H9 (cell line): Measurements from ENCODE around the gene FAM228B. TPM values are rescaled to one million over a fixed set of nuclear protein-coding genes. Genes with fewer than 3 reads are reported as not detected.

ENCODE experiments used
- DNase-seq: peaks from one replicate; pipeline ENCODE4 v3.0.0-alpha.2; 2017
- H2AFZ ChIP-seq: one replicate; pipeline ENCODE4 v1.6.1; 2013; ENCODE audit warnings: mild to moderate bottlenecking, low read length, control low read depth, moderate library complexity
- H2AK5ac ChIP-seq: 2 replicates; pipeline ENCODE4 v1.6.1; 2013; ENCODE audit warnings: low read length, control low read depth, mixed read lengths; ENCODE audit not compliant: insufficient read length
- H2BK120ac ChIP-seq: one replicate; pipeline ENCODE4 v1.6.1; 2013; ENCODE audit warnings: low read depth, mild to moderate bottlenecking, low read length, control low read depth, inconsistent platforms; ENCODE audit not compliant: poor library complexity, severe bottlenecking
- H2BK12ac ChIP-seq: 2 replicates; pipeline ENCODE4 v1.6.1; 2013; ENCODE audit warnings: low read length, control low read depth, mixed read lengths, low read depth; ENCODE audit not compliant: insufficient read length
- H2BK15ac ChIP-seq: 2 replicates; pipeline ENCODE4 v1.6.1; 2013; ENCODE audit warnings: low read depth, low read length, control low read depth
- H2BK20ac ChIP-seq: one replicate; pipeline ENCODE4 v1.6.1; 2013; ENCODE audit warnings: low read depth, mild to moderate bottlenecking, low read length, control low read depth, inconsistent platforms; ENCODE audit not compliant: poor library complexity, severe bottlenecking
- H2BK5ac ChIP-seq: 2 replicates; pipeline ENCODE4 v1.6.1; 2013; ENCODE audit warnings: low read length, control low read depth, mixed read lengths; ENCODE audit not compliant: insufficient read length
- H3K14ac ChIP-seq: 2 replicates; pipeline ENCODE4 v1.6.1; 2013; ENCODE audit warnings: low read length, control low read depth; ENCODE audit not compliant: insufficient read depth
- H3K18ac ChIP-seq: 2 replicates; pipeline ENCODE4 v1.6.1; 2013; ENCODE audit warnings: low read depth, mild to moderate bottlenecking, mixed read lengths, low read length, control low read depth; ENCODE audit not compliant: insufficient read length
- H3K23ac ChIP-seq: 2 replicates; pipeline ENCODE4 v1.6.1; 2013; ENCODE audit warnings: low read length, control low read depth, mixed read lengths, low read depth; ENCODE audit not compliant: insufficient read length
- H3K23me2 ChIP-seq: 2 replicates; pipeline ENCODE4 v1.6.1; 2013; ENCODE audit warnings: low read depth, mild to moderate bottlenecking, mixed read lengths, low read length, control low read depth; ENCODE audit not compliant: insufficient read length, poor library complexity, severe bottlenecking
- H3K27ac ChIP-seq: 2 replicates; pipeline ENCODE4 v1.5.1; 2013; ENCODE audit warnings: low read length, control low read depth, mixed read lengths, low read depth; ENCODE audit not compliant: insufficient read length
- H3K27me3 ChIP-seq: 2 replicates; pipeline ENCODE4 v1.6.1; 2013; ENCODE audit warnings: low read length, control low read depth, inconsistent platforms; ENCODE audit not compliant: insufficient read depth
- H3K4ac ChIP-seq: 2 replicates; pipeline ENCODE4 v1.6.1; 2013; ENCODE audit warnings: low read depth, mild to moderate bottlenecking, control low read depth, inconsistent platforms, low read length, moderate library complexity
- H3K4me1 ChIP-seq: 2 replicates; pipeline ENCODE4 v1.6.1; 2013; ENCODE audit warnings: low read length, control low read depth, inconsistent platforms; ENCODE audit not compliant: insufficient read depth
- H3K4me2 ChIP-seq: 2 replicates; pipeline ENCODE4 v1.6.1; 2013; ENCODE audit warnings: low read length, control low read depth, mixed read lengths; ENCODE audit not compliant: insufficient read length, insufficient read depth
- H3K56ac ChIP-seq: 2 replicates; pipeline ENCODE4 v1.6.1; 2013; ENCODE audit warnings: low read depth, mild to moderate bottlenecking, mixed read lengths, low read length, control low read depth; ENCODE audit not compliant: insufficient read length
- H3K79me1 ChIP-seq: 2 replicates; pipeline ENCODE4 v1.6.1; 2013; ENCODE audit warnings: low read depth, mild to moderate bottlenecking, moderate library complexity, low read length, control low read depth, inconsistent platforms; ENCODE audit not compliant: insufficient read depth, poor library complexity, severe bottlenecking
- H3K79me2 ChIP-seq: 2 replicates; pipeline ENCODE4 v1.6.1; 2013; ENCODE audit warnings: low read length, control low read depth, inconsistent platforms; ENCODE audit not compliant: insufficient read depth
- H3K9ac ChIP-seq: 2 replicates; pipeline ENCODE4 v1.6.1; 2013; ENCODE audit warnings: low read length, control low read depth, mixed read lengths; ENCODE audit not compliant: insufficient read length; ENCODE audit errors: extremely low read depth
- H3K9me3 ChIP-seq: one replicate; pipeline ENCODE4 v1.6.1; 2013; ENCODE audit warnings: low read depth, low read length, inconsistent platforms; ENCODE audit not compliant: control insufficient read depth
- H3T11ph ChIP-seq: one replicate; pipeline ENCODE4 v1.6.1; 2013; ENCODE audit warnings: mild to moderate bottlenecking, low read length, control low read depth, inconsistent platforms
- H4K20me1 ChIP-seq: one replicate; pipeline ENCODE4 v1.6.1; 2013; ENCODE audit not compliant: control insufficient read depth, insufficient read length, insufficient read depth
- H4K5ac ChIP-seq: 2 replicates; pipeline ENCODE4 v1.6.1; 2013; ENCODE audit warnings: low read depth, mild to moderate bottlenecking, mixed read lengths, low read length, control low read depth; ENCODE audit not compliant: insufficient read length
- H4K8ac ChIP-seq: replicated peaks from 2 replicates; pipeline ENCODE4 v1.6.1; 2013; ENCODE audit warnings: low read length, control low read depth, mixed read lengths, low read depth; ENCODE audit not compliant: insufficient read length
- H4K91ac ChIP-seq: 2 replicates; pipeline ENCODE4 v1.6.1; 2013; ENCODE audit warnings: low read depth, mild to moderate bottlenecking, moderate library complexity, mixed read lengths, low read length, control low read depth; ENCODE audit not compliant: insufficient read length
- H3K27ac Mint-ChIP-seq, 3 experiments: 2 replicates in 2 of 3; 3 replicates in 1 of 3; pipeline ENCODE4 v1.8.0; 2020 to 2021; ENCODE audit warnings: mixed read lengths in 3 of 3, mild to moderate bottlenecking in 1 of 3, moderate library complexity in 1 of 3
- H3K27me3 Mint-ChIP-seq: 2 replicates; pipeline ENCODE4 v1.8.0; 2021; ENCODE audit warnings: low read depth, mild to moderate bottlenecking, moderate library complexity, mixed read lengths
- H3K36me3 Mint-ChIP-seq, 3 experiments: 2 replicates in 2 of 3; 3 replicates in 1 of 3; pipeline ENCODE4 v1.8.0; 2020 to 2021; ENCODE audit warnings: low read depth in 3 of 3, mixed read lengths in 3 of 3; ENCODE audit not compliant: insufficient read depth in 1 of 3
- H3K4me1 Mint-ChIP-seq, 2 experiments: 2 replicates each; pipeline ENCODE4 v1.8.0; 2020; ENCODE audit warnings: mixed read lengths in 2 of 2
- H3K4me3 Mint-ChIP-seq, 2 experiments: 2 replicates in 1 of 2; 3 replicates in 1 of 2; pipeline ENCODE4 v1.8.0; 2020 to 2021; ENCODE audit warnings: mild to moderate bottlenecking in 2 of 2, mixed read lengths in 2 of 2, moderate library complexity in 1 of 2
- H3K9me3 Mint-ChIP-seq, 2 experiments: 2 replicates in 1 of 2; 3 replicates in 1 of 2; pipeline ENCODE4 v1.8.0; 2020; ENCODE audit warnings: mild to moderate bottlenecking in 2 of 2, mixed read lengths in 2 of 2, moderate library complexity in 1 of 2
- WGBS: extraction: QIAGEN DNeasy Blood & Tissue Kit; methylation state at CpG from one replicate; pipeline ENCODE4 v1.1.7; 2013; ENCODE audit warnings: missing lambda C conversion rate, low lambda C conversion rate, mixed read lengths; ENCODE audit not compliant: insufficient read length; ENCODE audit errors: extremely low coverage; 5-methylcytosine and 5-hydroxymethylcytosine counted together
- total RNA-seq: library from RNA; stranded (reverse); gene quantifications from 2 replicates; pipeline ENCODE4 v1.2.1, GENCODE V29; 2021
- TF ChIP-seq, protein P1 (sequence below): fragments of 200-600 bp; sonication (generic); conservative IDR thresholded peaks from 3 replicates; pipeline ENCODE4 v1.8.0; 2021; ENCODE audit warnings: antibody characterized with exemption, mild to moderate bottlenecking

FAM228B gene
- total RNA-seq, 1 experiment from 2014 or later: 6.5 TPM

DNA sequence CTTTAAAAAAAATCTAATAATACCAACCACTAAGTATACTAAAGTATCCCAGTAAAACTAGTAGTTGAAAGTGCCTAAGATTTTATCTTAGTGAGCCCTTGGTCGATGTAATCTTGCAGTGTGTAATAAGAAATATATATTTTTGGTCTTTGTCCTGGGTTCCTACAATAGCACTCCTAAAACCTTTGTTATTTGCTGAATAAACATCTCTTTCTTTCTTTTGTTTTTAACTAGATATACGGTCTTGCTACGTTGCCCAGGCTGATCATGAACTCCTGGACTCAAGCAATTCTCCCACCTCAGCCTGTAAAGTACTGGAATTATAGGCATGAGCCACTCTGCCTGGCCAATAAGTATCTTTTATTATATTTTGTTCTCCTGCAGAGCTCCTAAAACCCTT lies 36.2 kb upstream of the FAM228B start:
- H2BK15ac ChIP-seq: no peak overlapping the region
- no peak overlapping the region for H3K9ac ChIP-seq
- TF ChIP-seq, protein P1, sequence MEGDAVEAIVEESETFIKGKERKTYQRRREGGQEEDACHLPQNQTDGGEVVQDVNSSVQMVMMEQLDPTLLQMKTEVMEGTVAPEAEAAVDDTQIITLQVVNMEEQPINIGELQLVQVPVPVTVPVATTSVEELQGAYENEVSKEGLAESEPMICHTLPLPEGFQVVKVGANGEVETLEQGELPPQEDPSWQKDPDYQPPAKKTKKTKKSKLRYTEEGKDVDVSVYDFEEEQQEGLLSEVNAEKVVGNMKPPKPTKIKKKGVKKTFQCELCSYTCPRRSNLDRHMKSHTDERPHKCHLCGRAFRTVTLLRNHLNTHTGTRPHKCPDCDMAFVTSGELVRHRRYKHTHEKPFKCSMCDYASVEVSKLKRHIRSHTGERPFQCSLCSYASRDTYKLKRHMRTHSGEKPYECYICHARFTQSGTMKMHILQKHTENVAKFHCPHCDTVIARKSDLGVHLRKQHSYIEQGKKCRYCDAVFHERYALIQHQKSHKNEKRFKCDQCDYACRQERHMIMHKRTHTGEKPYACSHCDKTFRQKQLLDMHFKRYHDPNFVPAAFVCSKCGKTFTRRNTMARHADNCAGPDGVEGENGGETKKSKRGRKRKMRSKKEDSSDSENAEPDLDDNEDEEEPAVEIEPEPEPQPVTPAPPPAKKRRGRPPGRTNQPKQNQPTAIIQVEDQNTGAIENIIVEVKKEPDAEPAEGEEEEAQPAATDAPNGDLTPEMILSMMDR: no peak
- no peak for DNase-seq
- peaks cover 6 to 11% (median 7%) of the 10 kb centered on the region in 3 experiments; a peak in 6 of 7 replicates for H3K36me3 Mint-ChIP-seq
- H2BK20ac ChIP-seq: no peak overlapping the region
- no peak overlapping the region for H3K23ac ChIP-seq
- no peaks in the 10 kb centered on the region for H3K9me3 Mint-ChIP-seq
- no peak overlapping the region for H2BK120ac ChIP-seq
- H2BK12ac ChIP-seq: no peak overlapping the region
- no CpG with 5 or more reads among the region's 3 CpGs for WGBS
- H3K4me1 Mint-ChIP-seq: peaks cover 14 to 19% of the 10 kb centered on the region in 2 experiments
- H3K79me1 ChIP-seq: no peaks in the 10 kb centered on the region
- no peak overlapping the region for H2AFZ ChIP-seq
- H3K27me3 Mint-ChIP-seq: no peaks in the 10 kb centered on the region
- no peaks in the 10 kb centered on the region for H3K79me2 ChIP-seq
- H3K27me3 ChIP-seq: no peaks in the 10 kb centered on the region
- no peak overlapping the region for H3K56ac ChIP-seq
- H3K4me1 ChIP-seq: peaks cover 2% of the 10 kb centered on the region; the same call in 1 of the 2 replicates
- H2AK5ac ChIP-seq: no peak overlapping the region
- no peak overlapping the region for H4K91ac ChIP-seq
- H4K8ac ChIP-seq: no peak overlapping the region
- no peak overlapping the region for H4K5ac ChIP-seq
- no peak overlapping the region for H3K4ac ChIP-seq
- H3K9me3 ChIP-seq: no peaks in the 10 kb centered on the region
- H4K20me1 ChIP-seq: peaks cover 2% of the 10 kb centered on the region
- no peak overlapping the region for H3T11ph ChIP-seq
- H3K27ac ChIP-seq: no peak overlapping the region
- peaks cover 15% of the 10 kb centered on the region for H3K23me2 ChIP-seq
- H3K14ac ChIP-seq: no peak overlapping the region
- H3K18ac ChIP-seq: no peak overlapping the region
- no peak overlapping the region for H2BK5ac ChIP-seq
- no peak overlapping the region for H3K27ac Mint-ChIP-seq
- H3K4me3 Mint-ChIP-seq: no peak overlapping the region
- no peak overlapping the region for H3K4me2 ChIP-seq
